Smooth muscle cell (in vitro differentiated cells): ENCODE data around the gene EPB41L2. TPM values are rescaled to one million over a fixed set of nuclear protein-coding genes. Genes with fewer than 3 reads are reported as not detected.

Experiments used
- DNase-seq: peaks from one replicate; lab custom pipeline; 2025; ENCODE audit not compliant: unreplicated experiment; lab: John Stamatoyannopoulos, UW
- H2AFZ ChIP-seq: fragments of 200-600 bp; sonication (generic); 2 replicates; pipeline ENCODE4 v1.6.0; 2016; ENCODE audit warnings: antibody characterized with exemption, low read depth, mild to moderate bottlenecking
- H3F3A ChIP-seq: fragments of 200-600 bp; sonication (generic); 2 replicates; pipeline ENCODE4 v1.6.0; 2017; ENCODE audit warnings: antibody characterized with exemption, low read depth
- H3K27ac ChIP-seq: fragments of 200-600 bp; sonication (generic); 2 replicates; pipeline ENCODE4 v1.5.1; 2016; ENCODE audit warnings: low read depth, mild to moderate bottlenecking
- H3K27me3 ChIP-seq: fragments of 200-600 bp; sonication (generic); 2 replicates; pipeline ENCODE4 v1.6.1; 2016; ENCODE audit warnings: low read depth, mild to moderate bottlenecking
- H3K36me3 ChIP-seq: fragments of 200-600 bp; sonication (generic); 2 replicates; pipeline ENCODE4 v1.5.1; 2016; ENCODE audit warnings: low read depth
- H3K4me1 ChIP-seq: fragments of 200-600 bp; sonication (generic); 2 replicates; pipeline ENCODE4 v1.5.1; 2016; ENCODE audit warnings: low read depth
- H3K4me2 ChIP-seq: fragments of 200-600 bp; sonication (generic); 2 replicates; pipeline ENCODE4 v1.6.0; 2016; ENCODE audit warnings: mild to moderate bottlenecking
- H3K4me3 ChIP-seq: fragments of 200-600 bp; sonication (generic); 2 replicates; pipeline ENCODE4 v1.5.1; 2016; ENCODE audit warnings: mild to moderate bottlenecking
- H3K79me2 ChIP-seq: fragments of 200-600 bp; sonication (generic); 2 replicates; pipeline ENCODE4 v1.6.0; 2016; ENCODE audit warnings: low read depth, mild to moderate bottlenecking
- H3K9ac ChIP-seq: fragments of 200-600 bp; sonication (generic); 2 replicates; pipeline ENCODE4 v1.6.0; 2016; ENCODE audit warnings: low read depth
- H3K9me3 ChIP-seq: fragments of 200-600 bp; sonication (generic); replicated peaks from 2 replicates; pipeline ENCODE4 v1.5.1; 2016; ENCODE audit warnings: low read depth
- H4K20me1 ChIP-seq: fragments of 200-600 bp; sonication (generic); 2 replicates; pipeline ENCODE4 v1.6.0; 2016; ENCODE audit warnings: low read depth
- WGBS: methylation state at CpG from one replicate; pipeline ENCODE4 v1.1.7; 2016; ENCODE audit warnings: low lambda C conversion rate; 5-methylcytosine and 5-hydroxymethylcytosine counted together
- polyA plus RNA-seq: library from polyadenylated mRNA; unstranded; fragments of >200 nt; fragmentation: Nextera tagmentation; extraction: Ambion mirVana; gene quantifications from 2 replicates; pipeline ENCODE4 v1.2.1, GENCODE V29; 2016
- total RNA-seq: library from RNA; depleted of rRNA; stranded (reverse); fragments of >200 nt; gene quantifications from 2 replicates; pipeline ENCODE4 v1.2.3, GENCODE V29; 2014
- TF ChIP-seq, protein P1 (sequence below): fragments of 200-600 bp; sonication (generic); IDR thresholded peaks from 2 replicates; pipeline ENCODE4 v1.5.1; 2017; ENCODE audit warnings: borderline replicate concordance, mild to moderate bottlenecking, antibody characterized with exemption; ENCODE audit not compliant: insufficient read depth, poor library complexity, severe bottlenecking

Gene EPB41L2
- total and polyA plus RNA-seq, 2 experiments from 2014 or later, result 40.2 to 44.6 TPM

GRCh38 chr6:130869681-130870080 lies 193.4 kb downstream of the EPB41L2 start:
- no peaks in the 10 kb centered on the region for H3F3A ChIP-seq
- no peaks in the 10 kb centered on the region for H3K36me3 ChIP-seq
- no peak overlapping the region for H2AFZ ChIP-seq
- no peak overlapping the region for H3K4me3 ChIP-seq
- H3K4me2 ChIP-seq, result no peak overlapping the region
- WGBS, result 91% methylated on average over 10 of the region's 10 CpGs
- H3K9ac ChIP-seq, result no peak overlapping the region
- TF ChIP-seq, protein P1, sequence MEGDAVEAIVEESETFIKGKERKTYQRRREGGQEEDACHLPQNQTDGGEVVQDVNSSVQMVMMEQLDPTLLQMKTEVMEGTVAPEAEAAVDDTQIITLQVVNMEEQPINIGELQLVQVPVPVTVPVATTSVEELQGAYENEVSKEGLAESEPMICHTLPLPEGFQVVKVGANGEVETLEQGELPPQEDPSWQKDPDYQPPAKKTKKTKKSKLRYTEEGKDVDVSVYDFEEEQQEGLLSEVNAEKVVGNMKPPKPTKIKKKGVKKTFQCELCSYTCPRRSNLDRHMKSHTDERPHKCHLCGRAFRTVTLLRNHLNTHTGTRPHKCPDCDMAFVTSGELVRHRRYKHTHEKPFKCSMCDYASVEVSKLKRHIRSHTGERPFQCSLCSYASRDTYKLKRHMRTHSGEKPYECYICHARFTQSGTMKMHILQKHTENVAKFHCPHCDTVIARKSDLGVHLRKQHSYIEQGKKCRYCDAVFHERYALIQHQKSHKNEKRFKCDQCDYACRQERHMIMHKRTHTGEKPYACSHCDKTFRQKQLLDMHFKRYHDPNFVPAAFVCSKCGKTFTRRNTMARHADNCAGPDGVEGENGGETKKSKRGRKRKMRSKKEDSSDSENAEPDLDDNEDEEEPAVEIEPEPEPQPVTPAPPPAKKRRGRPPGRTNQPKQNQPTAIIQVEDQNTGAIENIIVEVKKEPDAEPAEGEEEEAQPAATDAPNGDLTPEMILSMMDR, result no peak
- no peaks in the 10 kb centered on the region for H3K9me3 ChIP-seq
- H3K4me1 ChIP-seq, result no peaks in the 10 kb centered on the region
- no peaks in the 10 kb centered on the region for H3K27me3 ChIP-seq
- H3K27ac ChIP-seq, result no peak overlapping the region
- no peaks in the 10 kb centered on the region for H4K20me1 ChIP-seq
- DNase-seq, result no peak
- H3K79me2 ChIP-seq, result no peaks in the 10 kb centered on the region

GRCh38 chr6:130865793-130866192 lies 197.3 kb downstream of the EPB41L2 start:
- Histone ChIP-seq H3K4me3 (no peak overlapping the region), H3K4me2 (no peak overlapping the region), H3K27me3 (no peaks in the 10 kb centered on the region), H3K9ac (no peak overlapping the region), H2AFZ (no peak overlapping the region), H3K79me2 (no peaks in the 10 kb centered on the region), H3K4me1 (no peaks in the 10 kb centered on the region), H3K27ac (no peak overlapping the region), H3K36me3 (peaks cover 5% of the 10 kb centered on the region), H4K20me1 (no peaks in the 10 kb centered on the region), H3K9me3 (no peaks in the 10 kb centered on the region), H3F3A (no peaks in the 10 kb centered on the region)
- TF ChIP-seq, protein P1, result no peak
- DNase-seq, result no peak
- 95% methylated on average over 4 of the region's 4 CpGs for WGBS

DNA sequence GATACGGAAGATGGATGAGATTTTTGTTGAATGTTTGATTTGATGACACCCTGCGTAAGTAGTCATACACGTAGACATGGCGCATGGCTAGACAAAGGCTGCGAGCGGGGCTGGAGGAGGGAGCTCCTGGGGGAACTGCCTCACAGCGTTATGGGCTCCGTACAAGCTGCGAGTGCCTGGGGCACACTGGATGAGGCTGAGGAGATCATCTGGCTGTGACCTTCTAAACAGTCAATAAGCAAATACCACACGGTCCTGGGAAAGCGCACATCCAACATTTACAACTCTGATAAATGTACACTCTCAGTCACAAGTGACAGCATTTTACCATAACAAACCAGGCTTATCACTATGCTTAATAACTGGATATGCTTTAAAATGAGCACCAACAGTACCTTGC lies 198.7 kb downstream of the EPB41L2 start:
- no peaks in the 10 kb centered on the region for H3K9me3 ChIP-seq
- 92% methylated on average over 11 of the region's 11 CpGs for WGBS
- H3K9ac ChIP-seq, result no peak overlapping the region
- H3K4me1 ChIP-seq, result no peaks in the 10 kb centered on the region
- H3K27me3 ChIP-seq, result no peaks in the 10 kb centered on the region
- DNase-seq, result no peak
- H3K27ac ChIP-seq, result no peak overlapping the region
- no peak overlapping the region for H3K4me2 ChIP-seq
- H3K79me2 ChIP-seq, result no peaks in the 10 kb centered on the region
- H3K4me3 ChIP-seq, result no peak overlapping the region
- H3K36me3 ChIP-seq, result peaks cover 5% of the 10 kb centered on the region
- H2AFZ ChIP-seq, result no peak overlapping the region
- no peaks in the 10 kb centered on the region for H4K20me1 ChIP-seq
- TF ChIP-seq, protein P1, result no peak
- no peaks in the 10 kb centered on the region for H3F3A ChIP-seq

DNA sequence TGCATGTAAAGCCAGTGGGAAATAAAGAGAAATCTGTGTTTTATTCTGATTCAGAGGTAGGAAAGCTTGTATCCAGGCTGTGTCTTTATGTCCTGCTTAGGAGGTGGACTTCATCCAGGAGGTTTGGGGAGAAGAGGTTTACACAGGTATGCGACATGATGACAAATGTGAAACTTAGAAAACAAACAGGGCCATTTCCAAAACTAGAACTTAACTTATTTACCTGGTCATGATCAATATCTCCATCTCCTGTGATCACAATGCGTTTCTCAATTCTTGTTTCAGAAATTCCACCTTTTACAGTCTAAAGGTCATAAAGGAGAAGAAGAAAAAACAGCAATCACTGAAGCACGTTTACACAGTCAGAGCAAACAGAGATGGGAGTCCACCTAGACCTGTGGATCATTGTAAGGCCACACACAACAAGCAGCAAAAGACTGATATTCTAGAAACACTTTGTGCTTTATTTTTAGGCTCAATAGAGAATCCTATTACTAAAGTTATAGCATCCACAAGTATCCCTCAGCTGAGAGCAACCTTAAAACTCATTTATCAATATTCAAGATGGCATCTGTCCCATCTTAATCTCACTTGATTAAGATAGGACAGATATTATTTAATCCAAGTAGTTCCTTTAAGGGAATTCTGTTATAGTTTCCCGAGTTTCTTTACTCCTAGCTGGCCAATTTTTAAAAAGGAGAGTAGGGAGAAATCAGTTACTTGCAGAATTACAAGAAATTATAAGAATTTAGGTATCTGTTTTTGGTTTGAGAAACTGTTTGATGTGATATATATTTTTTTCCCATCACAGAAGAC lies 199.4 kb downstream of the EPB41L2 start:
- WGBS, result 91% methylated on average over 4 of the region's 4 CpGs
- H3K9me3 ChIP-seq, result no peaks in the 10 kb centered on the region
- H3F3A ChIP-seq, result no peaks in the 10 kb centered on the region
- TF ChIP-seq, protein P1, result no peak
- H3K9ac ChIP-seq, result no peak overlapping the region
- no peak overlapping the region for H3K27ac ChIP-seq
- H2AFZ ChIP-seq, result no peak overlapping the region
- H3K4me2 ChIP-seq, result no peak overlapping the region
- H3K27me3 ChIP-seq, result no peaks in the 10 kb centered on the region
- DNase-seq, result no peak
- no peak overlapping the region for H3K4me3 ChIP-seq
- no peaks in the 10 kb centered on the region for H4K20me1 ChIP-seq
- H3K4me1 ChIP-seq, result no peaks in the 10 kb centered on the region
- no peaks in the 10 kb centered on the region for H3K79me2 ChIP-seq
- peaks cover 5% of the 10 kb centered on the region for H3K36me3 ChIP-seq
